ENCODE results near the gene RAB5A.
"Not testable (repeated sequence)": the region's sequence is repeated elsewhere in the genome, so short reads cannot be mapped to it uniquely, and the experiment has no call there.

RAB5A gene

DNA sequence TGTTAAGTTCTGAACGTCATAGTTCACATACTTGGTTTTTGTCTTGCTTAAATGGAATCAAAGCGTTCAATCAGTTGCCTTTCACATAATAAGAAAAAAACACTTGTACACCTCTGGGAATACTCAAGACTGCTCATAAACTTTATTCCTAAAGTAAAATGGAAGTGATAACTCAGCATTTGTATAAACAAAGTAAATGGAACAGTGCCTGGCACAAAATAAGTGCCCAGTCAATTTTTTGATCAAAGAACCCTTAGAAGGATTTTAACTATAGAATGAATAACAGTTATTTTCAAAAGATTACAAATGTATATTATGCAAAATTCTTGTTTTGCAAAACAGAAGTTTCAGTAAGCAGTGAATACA is 1.3 kb downstream of the RAB5A start:
- DNase-seq (ENCODE audit: low read depth): no peak

GRCh38 chr3:19950316-19950715 is 3.4 kb downstream of the RAB5A start:
- no peak for DNase-seq (ENCODE audit: low read depth)

- no peak for DNase-seq (ENCODE audit: low read depth)
Observed at GRCh38 chr3:19954676-19955075, 7.8 kb downstream of the RAB5A start.

DNA sequence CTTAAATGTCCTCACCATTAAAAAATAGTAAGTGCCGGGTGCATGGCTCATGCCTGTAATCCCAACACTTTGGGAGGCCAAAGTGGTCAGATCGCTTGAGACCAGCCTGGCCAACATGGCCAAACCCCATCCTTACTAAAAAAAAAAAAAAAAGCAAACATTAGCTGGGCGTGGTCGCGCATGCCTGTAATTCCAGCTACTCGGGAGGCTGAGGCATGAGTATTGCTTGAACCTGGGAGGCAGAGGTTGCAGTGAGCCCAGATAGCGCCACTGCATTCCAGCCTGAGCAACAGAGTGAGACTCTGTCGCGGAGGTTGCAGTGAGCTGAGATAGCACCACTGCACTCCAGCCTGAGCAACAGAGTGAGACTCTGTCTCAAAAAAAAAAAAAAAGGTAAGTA is 10.5 kb downstream of the RAB5A start:
- DNase-seq (ENCODE audit: low read depth): not testable (repeated sequence)

GRCh38 chr3:19959505-19959904 is 12.6 kb downstream of the RAB5A start:
- DNase-seq (ENCODE audit: low read depth): no peak

DNA sequence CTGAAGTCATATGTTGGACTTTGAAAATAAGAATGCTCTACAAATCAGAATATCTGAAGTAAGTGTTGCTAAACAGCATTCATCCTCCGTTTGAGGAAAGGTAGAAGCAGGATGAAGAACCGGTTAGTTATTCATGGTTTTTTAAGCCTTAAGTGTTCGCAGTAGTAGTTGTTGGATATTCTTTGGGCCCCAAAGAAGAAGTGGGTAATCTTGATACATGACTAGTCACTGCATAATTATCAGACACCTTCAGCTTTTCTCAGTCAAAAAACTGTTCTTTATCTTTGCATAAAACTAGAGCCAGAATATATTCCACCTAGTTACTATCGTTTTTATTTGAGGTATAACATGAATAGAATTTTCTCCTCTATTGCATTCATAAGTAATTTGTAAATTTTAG is 13.8 kb downstream of the RAB5A start:
- DNase-seq (ENCODE audit: low read depth): no peak

GRCh38 chr3:19961960-19962359 is 15.1 kb downstream of the RAB5A start:
- DNase-seq (ENCODE audit: low read depth): no peak

DNA sequence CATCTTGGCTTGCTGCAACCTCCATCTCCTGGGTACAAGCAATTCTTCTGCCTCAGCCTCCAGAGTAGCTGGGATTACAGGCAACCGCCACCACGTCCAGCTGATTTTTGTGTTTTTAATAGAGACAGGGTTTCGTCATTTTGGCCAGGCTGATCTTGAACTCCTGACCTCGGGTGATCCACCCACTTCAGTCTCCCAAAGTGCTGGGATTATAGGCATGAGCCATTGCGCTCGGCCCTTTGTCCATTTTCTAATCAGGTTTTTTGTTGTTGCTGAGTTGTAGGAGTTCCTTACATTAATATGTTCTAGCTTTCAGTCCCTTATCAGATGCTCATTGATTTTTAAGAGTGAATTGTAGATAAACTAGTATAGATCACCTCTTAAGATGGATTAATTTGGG is 20.3 kb downstream of the RAB5A start:
- DNase-seq (ENCODE audit: low read depth): no peak

- DNase-seq (ENCODE audit: low read depth): no peak
Observed at GRCh38 chr3:19967812-19968211, 20.9 kb downstream of the RAB5A start.

GRCh38 chr3:19970327-19970726 is 23.4 kb downstream of the RAB5A start:
- DNase-seq (ENCODE audit: low read depth): no peak

GRCh38 chr3:19972054-19972453 is 25.2 kb downstream of the RAB5A start:
- no peak for DNase-seq (ENCODE audit: low read depth)

GRCh38 chr3:19988904-19989303 is 42.0 kb downstream of the RAB5A start:
- not testable (repeated sequence) for DNase-seq (ENCODE audit: low read depth)

DNA sequence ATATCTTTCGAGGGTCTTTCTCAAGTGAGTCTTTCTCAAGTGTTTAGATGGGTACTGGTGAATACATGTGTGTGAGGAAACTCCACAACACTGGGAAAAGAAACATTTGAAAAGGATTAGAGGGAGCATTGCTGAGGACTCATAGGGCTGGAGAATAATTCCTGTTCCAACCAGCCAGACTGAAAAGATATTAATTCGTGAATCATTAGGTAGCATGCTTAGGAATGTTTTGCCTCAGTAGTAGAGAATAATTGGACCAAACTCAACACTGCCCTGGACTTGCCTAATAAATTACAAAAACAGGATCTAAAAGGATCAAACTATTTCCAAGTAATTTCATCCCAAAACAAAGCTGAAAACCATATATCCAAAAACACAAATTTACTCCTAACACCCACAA is 47.9 kb downstream of the RAB5A start:
- DNase-seq (ENCODE audit: low read depth): no peak

GRCh38 chr3:19997502-19997901 is 50.6 kb downstream of the RAB5A start:
- no peak for DNase-seq (ENCODE audit: low read depth)

GRCh38 chr3:20001932-20002331 is 55.0 kb downstream of the RAB5A start:
- no peak for DNase-seq (ENCODE audit: low read depth)

DNA sequence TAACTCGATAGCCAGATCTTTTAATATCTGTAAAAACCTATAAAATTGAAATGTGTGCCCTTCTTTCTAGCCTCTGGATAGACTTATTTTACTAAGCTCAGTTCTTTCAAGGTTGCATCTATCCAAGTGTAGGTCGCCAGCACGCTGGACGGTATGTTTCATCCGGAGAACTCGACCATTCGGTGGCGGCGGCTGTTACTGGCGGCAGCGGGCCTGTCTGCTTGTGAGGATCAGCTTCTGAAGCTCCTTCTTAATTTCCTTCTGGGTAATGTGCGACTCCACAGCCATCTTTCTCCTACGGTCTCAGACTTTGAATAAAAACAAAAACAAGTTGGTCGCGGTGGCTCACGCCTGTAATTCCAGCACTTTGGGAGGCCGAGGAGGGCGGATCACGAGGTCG is 61.1 kb downstream of the RAB5A start:
- no peak for DNase-seq (ENCODE audit: low read depth)

DNA sequence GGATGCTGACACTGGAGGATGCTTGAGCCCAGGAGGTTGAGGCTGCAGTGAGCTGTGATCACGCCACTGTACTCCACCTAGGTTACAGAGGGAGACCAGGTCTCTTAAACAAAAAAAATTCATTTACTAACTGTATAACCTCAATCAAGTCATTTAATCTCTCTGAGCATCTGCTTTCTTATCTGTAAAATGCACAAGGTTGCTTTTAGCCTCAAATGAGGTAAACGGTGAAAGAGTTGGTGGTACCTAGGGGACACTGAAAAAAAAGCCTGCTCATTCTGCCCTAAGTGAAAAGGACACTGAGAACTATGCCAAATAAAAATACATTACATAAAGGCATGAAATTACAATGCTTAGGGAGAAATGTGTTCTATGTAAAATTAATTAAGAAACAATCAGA is 61.7 kb downstream of the RAB5A start:
- DNase-seq (ENCODE audit: low read depth): no peak

GRCh38 chr3:20012164-20012563 is 65.3 kb downstream of the RAB5A start, which contains the start of gene PP2D1:
PP2D1 (minus strand) TSS chr3:20012264; CDS start chr3:20012072, 192 bp downstream.
- no peak for DNase-seq (ENCODE audit: low read depth)

DNA sequence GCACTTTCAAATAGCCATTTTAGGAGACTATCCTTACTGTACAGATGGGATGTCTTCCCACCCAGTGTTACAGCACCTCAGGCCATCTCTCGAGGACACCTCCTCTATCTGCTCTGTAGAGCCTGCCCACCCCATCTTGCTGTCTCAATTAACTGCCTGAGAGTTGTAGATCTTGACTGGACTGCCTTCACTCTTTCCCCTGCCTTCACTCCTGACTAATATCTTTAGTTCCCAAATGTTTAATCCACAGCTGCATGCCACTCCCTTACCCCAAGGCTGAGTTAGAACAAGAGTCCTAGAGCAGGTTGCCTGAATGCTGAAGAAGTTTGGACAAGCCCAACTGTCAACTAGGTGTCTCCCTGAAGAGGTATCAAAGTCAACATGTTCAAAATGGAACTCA is 66.5 kb downstream of the RAB5A start:
- no peak for DNase-seq (ENCODE audit: low read depth)

- DNase-seq (ENCODE audit: low read depth): no peak
Observed at GRCh38 chr3:20015525-20015924, 68.6 kb downstream of the RAB5A start.

- DNase-seq (ENCODE audit: low read depth): not testable (repeated sequence)
Observed at GRCh38 chr3:20016076-20016475, 69.2 kb downstream of the RAB5A start.

- no peak for DNase-seq (ENCODE audit: low read depth)
Observed at GRCh38 chr3:20022954-20023622, 76.2 kb downstream of the RAB5A start.

- DNase-seq (ENCODE audit: low read depth): no peak
Observed at GRCh38 chr3:20023623-20024405, 76.9 kb downstream of the RAB5A start.

DNA sequence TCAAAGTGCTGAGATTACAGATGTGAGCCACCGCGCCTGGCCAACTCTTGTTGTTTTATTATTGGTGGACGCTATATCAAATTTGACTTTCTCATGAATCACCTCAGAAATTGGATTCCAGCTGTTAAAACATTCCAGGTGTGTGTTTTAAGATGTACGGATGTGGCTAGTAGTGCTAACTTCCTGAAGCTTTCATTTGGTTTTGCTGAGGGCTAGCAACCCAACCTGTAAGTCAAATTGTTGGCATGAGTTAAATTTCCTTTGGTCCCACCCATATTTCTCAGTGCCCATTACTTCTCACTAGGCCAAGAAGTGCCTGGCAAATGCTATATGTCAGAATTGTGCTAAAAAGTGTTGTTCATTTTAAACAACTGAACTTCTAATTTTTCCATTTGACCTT is 80.2 kb downstream of the RAB5A start:
- DNase-seq (ENCODE audit: low read depth): no peak
